EH (cell line): ENCODE data around the gene PPIAL4G.
"Not testable (repeated sequence)": the region's sequence is repeated elsewhere in the genome, so short reads cannot be mapped to it uniquely, and the experiment has no call there.

Source experiments
- DNase-seq: peaks from one replicate; pipeline ENCODE4 v3.0.0-alpha.2; 2015; ENCODE audit warnings: low read depth

The PPIAL4G gene

GRCh38 chr1:148483029-148483428, at the start of gene PPIAL4G:
Gene PPIAL4G, minus strand, starts transcription at chr1:148483302. Its CDS starts 50 bp downstream, at chr1:148483252.
- DNase-seq, result not testable (repeated sequence)

- DNase-seq, result not testable (repeated sequence)
Observed at GRCh38 chr1:148532158-148532557, 49.1 kb upstream of the PPIAL4G start.

GRCh38 chr1:148529101-148529567, 46.0 kb upstream of the PPIAL4G start:
- DNase-seq, result peak; percentile 76

- not testable (repeated sequence) for DNase-seq
Observed at GRCh38 chr1:148528591-148528990, 45.5 kb upstream of the PPIAL4G start.

- DNase-seq, result not testable (repeated sequence)
Observed at GRCh38 chr1:148526587-148526986, 43.5 kb upstream of the PPIAL4G start.

- DNase-seq, result not testable (repeated sequence)
Observed at GRCh38 chr1:148523205-148524144, 40.4 kb upstream of the PPIAL4G start.

- DNase-seq, result peak; percentile 98
Observed at GRCh38 chr1:148522561-148523204, 39.6 kb upstream of the PPIAL4G start.

GRCh38 chr1:148522072-148522471, 39.0 kb upstream of the PPIAL4G start:
- DNase-seq, result peak; percentile 88

GRCh38 chr1:148514310-148514709, 31.2 kb upstream of the PPIAL4G start:
- DNase-seq, result not testable (repeated sequence)

GRCh38 chr1:148512571-148513184, 29.6 kb upstream of the PPIAL4G start:
- DNase-seq, result peak; percentile 69

- not testable (repeated sequence) for DNase-seq
Observed at GRCh38 chr1:148493933-148494332, 10.8 kb upstream of the PPIAL4G start.

GRCh38 chr1:148481134-148481533, 2.0 kb downstream of the PPIAL4G start:
- DNase-seq, result not testable (repeated sequence)

- DNase-seq, result not testable (repeated sequence)
Observed at GRCh38 chr1:148459694-148460093, 23.4 kb downstream of the PPIAL4G start.

- DNase-seq, result not testable (repeated sequence)
Observed at GRCh38 chr1:148458901-148459581, 24.1 kb downstream of the PPIAL4G start.

- DNase-seq, result not testable (repeated sequence)
Observed at GRCh38 chr1:148458398-148458797, 24.7 kb downstream of the PPIAL4G start.

- DNase-seq, result peak; percentile 4
Observed at GRCh38 chr1:148452845-148453244, 30.3 kb downstream of the PPIAL4G start.

- not testable (repeated sequence) for DNase-seq
Observed at GRCh38 chr1:148439654-148440325, 43.3 kb downstream of the PPIAL4G start.

GRCh38 chr1:148435406-148435805, 47.7 kb downstream of the PPIAL4G start:
- no peak for DNase-seq

GRCh38 chr1:148434832-148435231, 48.3 kb downstream of the PPIAL4G start:
- DNase-seq, result no peak

GRCh38 chr1:148432916-148433317, 50.2 kb downstream of the PPIAL4G start:
- not testable (repeated sequence) for DNase-seq
